EH (cell line): Measurements from ENCODE around the gene SLC25A21.
"Not testable (repeated sequence)": the region's sequence is repeated elsewhere in the genome, so short reads cannot be mapped to it uniquely, and the experiment has no call there.

ENCODE experiments used
- DNase-seq: peaks from one replicate; pipeline ENCODE4 v3.0.0-alpha.2; 2015; ENCODE audit warnings: low read depth

SLC25A21 gene

DNA sequence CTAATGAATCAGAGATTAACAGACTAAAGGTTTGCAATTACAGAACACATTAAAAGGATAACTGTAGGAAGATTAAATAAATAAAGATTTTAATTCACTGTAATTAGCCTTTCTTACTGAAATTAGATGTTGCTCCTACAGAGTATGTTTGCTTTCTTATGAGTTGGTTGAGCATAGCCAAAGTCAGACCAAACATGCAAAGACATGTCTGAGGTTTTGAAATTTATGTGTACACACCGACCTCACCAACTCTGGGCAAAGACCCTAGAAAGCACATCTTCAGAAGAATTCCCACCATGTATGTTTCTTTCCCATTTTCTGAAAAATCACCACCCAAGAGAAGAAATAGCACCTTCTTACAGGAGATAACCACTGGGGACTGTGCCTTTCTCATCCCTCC is 351.5 kb downstream of the SLC25A21 start:
- no peak for DNase-seq

DNA sequence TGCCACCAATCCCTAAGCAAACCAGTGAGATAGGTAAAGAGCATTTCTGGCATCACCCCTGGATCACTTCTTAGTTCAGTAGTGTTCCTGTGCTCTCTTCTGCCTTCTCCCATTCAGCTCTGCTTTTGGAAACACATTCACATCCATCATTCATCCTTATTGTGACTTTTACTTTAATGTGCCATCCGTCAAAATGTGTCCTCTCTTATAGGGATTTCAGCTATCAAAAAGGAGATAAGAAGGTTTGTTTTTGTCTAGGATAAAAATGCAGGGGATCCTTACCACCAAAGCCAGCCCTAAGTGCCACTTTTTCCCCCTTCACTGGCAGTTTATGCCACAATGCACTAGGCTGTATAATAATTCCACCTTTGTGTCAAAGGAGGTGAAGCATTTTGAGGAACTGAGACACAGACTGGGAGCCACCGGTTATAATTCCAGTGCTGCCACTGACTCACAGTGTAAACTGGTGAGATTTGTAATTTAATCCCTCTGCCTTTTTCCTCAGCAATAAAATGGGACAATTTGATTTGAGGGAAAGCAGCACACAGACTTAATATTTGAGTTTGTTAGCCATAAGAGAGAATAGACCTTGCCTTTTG is 352.2 kb downstream of the SLC25A21 start:
- DNase-seq = no peak

DNA sequence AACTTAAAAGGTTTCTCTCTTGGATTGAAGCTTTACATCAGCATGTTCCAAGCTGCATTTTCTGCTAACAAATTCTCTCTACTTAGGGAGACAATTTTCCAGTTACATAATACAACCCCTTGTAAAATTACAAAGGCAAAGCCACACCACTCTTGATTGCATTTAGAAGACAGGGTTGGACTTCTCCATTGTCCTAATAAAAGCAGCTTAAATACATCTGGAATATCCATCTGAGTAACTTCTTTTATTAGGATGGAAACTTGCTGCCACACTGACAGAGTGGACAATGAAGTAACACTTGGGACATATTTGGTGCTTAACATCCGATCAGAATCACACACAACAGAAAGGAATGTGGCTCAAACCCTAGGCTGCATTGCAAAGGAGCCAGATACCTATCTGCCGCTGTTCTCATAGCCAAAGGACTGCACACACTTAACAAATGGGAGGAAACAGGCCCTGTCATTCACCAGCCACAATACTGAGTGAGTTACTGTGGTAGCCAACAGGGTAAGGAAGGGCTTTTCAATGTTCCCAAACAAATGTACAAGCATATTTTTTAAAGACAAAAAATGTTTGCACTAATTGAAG is 353.5 kb downstream of the SLC25A21 start:
- peak; percentile 31 for DNase-seq

DNA sequence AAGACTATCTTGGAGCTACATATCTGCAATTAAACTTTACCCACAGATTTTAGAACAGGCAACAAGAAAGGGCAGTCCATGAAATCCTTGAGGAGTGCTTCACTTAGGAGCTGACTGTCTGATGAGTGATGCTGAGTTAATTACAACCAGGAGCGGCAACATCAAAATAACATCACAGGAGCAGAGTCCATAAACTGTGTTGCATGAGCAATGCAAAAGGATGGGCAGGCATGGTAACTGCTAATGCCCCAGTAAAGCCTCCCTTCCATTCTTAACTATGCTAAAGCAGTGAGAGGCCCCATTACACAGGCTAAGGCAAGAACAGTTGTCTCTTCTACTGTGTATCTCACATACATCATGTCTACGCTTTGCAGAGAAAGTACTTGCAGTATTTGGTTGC is 354.2 kb downstream of the SLC25A21 start:
- DNase-seq = no peak

DNA sequence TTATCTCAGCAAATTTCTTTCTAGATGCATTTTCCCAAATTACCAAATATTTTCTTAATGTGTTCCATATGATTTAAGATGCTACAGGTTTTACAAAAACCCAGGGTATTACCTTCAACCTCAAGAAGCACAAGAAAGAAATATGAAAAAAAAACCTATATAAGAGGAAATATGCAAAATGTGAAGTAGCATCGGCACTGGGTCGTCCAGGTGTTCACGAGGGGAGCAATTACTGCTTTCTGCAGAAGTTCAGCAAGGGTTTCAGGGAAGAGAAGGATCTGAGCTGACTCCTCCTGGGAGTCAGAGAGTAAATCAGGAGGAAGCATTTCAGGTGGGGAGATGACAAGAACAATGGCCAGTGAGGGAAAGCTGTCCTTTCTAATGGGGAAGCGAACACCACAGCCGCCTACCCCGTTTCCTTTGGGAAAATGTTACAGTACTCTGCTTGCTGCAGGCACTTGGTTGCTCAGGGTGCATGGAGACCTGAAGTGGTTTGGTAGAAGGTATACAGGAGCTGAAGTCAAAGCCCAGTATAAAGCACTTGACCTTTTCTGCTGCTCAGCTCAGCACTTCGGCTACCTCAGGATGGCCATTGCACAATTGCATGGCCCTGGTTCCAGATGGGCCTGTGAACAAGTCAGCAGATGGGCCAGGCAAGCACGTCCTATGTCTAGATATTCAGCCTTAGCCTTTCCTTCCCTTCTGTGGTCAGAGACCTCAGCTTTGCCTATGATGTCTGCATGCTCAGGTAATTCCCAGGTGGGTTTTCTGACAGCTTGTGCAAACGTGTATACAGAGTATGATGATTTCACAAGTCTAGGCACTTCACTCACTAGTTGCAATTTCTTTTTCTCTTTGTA is 355.1 kb downstream of the SLC25A21 start:
- no peak for DNase-seq

DNA sequence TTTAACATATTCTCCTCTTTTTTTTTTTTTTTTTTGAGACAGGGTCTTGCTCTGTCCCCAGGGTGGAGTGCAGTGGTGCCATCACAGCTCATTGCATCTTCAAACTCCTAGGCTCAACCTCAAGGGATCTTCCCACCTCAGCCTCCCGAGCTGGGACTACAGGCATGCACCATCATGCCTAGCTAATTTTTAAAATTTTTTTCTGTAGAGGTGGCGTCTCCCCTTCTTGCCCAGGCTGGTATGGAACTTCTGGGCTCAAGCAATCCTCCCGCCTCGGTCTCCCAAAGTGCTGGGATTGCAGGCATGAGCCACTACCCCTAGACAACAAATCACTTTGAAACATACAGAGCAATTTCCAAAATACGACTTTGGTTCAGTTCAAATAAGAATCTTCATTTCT is 355.9 kb downstream of the SLC25A21 start:
- no peak for DNase-seq

DNA sequence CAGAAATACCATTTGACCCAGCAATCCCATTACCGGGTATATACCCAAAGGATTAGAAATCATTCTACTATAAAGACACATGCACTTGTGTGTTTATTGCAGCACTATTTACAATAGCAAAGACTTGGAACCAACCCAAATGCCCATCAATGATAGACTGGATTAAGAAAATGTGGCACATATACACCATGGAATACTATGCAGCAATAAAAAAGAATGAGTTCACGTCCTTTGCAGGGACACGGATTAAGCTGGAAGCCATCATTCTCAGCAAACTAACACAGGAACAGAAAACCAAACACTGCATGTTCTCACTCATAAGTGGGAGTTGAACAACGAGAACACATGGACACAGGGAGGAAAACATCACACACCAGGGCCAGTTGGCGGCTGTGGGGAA is 357.6 kb downstream of the SLC25A21 start:
- not testable (repeated sequence) for DNase-seq

DNA sequence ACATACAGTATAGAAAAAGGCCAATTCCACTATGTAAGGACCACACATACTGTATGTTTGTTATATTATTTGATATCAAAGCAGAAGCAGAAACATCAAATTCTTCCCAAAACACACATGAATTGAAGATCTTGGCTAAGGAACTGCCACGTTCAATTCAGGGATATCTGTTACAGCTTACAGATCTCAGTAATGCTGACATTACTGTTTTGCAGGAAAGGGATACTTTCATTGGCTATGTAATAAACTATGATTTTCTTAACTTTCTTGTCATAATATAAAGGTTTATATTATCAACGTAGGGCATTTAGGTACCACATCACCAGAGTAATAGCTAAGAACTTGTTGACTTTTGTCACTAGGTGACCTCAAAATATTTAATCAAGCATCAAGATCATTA is 362.2 kb downstream of the SLC25A21 start:
- no peak for DNase-seq

DNA sequence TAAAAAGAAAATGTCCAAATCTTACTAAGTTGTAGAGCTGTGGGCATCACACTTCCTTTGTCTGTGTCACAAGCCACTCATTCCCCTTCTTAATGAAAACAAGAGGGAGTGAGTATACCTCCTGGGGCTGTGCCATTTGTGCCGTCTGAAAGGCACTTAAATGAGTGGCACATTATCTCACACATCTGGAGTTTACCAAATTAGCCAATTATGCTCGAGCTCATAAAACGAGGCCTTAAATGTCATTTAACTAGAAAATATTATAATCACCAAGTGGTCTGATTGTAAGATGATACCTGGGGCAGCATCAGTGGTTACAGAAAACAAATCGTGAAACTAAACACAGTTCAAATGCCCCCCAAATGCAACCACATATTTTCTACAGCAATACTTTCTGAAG is 364.7 kb downstream of the SLC25A21 start:
- no peak for DNase-seq

DNA sequence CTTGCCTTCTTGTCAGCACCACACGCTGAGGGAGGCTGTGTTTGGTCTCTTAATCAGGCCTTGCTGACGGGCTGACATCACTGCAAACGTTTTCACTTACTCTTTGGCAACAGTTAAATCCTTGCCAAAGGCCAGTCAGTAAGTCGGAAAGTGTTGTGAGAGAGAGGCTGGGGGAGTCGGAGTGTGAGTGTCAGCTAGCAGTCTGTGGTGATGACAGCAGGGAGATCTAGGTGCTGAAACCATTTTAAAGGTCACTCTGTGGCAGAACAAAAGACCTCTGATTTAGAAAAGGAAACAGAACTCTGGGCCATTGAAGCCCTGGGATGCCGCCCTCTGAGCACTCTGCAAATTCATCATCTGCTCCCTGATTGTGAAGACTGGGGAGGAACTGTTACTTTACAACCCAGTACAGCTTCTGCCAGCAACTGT is 367.3 kb downstream of the SLC25A21 start:
- DNase-seq = no peak

DNA sequence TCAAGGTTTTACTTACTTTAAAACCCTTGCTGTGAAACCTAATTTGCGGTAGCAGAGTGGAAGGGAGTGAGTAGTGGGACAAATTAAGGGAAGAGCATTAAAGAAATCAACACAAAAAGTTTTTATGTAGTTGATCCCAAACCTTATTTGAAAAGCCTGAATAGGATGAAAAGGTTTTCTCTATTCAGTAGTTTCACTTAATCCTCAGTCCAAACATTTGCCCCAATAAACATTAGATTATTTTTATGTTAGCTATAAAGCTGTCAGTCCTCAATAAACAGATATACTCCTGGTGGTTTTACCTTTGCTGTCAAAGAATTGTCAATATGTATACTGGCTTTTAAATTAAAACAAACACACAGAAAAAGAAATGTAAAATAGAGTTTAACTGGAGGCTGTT is 374.8 kb downstream of the SLC25A21 start:
- no peak for DNase-seq

DNA sequence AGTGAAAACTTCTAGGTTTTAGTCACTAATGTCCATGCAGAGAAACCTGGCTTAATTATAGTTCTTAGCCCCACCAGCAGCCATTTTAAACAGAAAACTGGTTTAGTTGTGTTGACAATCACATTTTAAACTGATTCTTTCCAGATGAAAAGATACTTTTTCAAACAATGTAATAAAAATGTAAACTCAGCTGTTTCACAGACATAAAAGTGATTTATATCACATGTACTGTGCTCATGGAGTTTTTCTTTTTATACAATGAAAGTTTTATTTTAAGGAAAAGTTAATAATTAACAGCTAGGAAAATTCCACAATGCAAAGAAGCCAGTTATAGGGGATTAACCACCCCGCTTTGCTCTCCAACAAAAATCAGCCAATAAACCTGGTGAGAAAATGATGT is 381.0 kb downstream of the SLC25A21 start:
- no peak for DNase-seq

DNA sequence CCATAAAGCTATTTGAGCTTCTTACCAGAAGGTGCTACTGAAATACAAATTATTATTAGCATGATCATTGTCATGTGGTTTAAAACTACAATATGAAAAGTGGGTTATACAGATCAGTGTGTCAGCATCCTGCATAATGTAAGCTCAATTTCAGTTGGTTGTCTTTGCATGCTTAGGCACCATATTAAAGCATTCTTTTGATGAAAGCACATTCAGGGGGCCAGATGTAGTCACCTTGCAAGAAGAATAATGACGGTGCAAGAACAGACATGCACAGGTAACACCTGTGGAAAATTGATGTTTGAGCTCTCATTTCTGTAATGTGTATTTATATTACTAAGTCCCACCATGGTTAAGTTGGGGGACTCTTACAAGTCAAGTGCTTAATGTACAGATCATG is 386.9 kb downstream of the SLC25A21 start:
- no peak for DNase-seq

DNA sequence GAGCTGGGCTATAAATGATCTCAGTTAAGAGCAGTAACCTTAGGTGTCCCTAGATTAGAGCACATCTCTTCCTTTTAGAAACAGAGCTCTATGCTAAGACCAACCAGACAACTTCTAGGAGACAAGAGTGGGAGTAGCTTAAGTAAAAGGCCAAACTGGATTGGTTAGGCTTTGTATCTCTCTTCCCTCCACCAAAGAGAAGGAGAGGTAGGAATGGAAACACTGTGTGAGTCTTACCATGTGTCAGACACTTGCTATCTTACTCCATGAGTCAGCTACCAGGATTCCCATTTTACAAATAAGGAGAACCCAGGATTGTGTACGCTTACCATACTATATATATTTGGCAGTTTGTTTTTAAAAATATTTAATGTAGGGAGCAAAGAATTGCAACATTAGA is 387.9 kb downstream of the SLC25A21 start:
- DNase-seq = no peak

DNA sequence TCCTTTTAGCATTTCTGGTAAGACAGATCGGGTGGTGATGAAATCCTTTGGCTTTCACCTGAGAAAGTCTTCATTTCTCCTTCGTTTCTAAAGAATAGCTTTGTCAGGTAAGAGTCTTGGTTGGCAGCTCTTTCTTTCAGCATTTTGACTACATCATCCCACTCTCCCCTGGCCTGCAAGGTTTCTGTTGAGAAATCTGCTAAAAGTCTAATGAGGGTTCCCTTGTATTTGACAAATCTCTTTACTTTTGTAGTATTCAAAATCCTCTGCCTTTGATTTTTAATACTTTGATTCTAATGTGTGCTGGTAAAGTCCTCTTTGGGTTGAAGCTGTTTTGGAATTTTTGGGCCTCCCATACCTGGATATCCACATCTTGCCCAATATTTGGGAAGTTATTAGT is 390.5 kb downstream of the SLC25A21 start:
- DNase-seq = no peak

DNA sequence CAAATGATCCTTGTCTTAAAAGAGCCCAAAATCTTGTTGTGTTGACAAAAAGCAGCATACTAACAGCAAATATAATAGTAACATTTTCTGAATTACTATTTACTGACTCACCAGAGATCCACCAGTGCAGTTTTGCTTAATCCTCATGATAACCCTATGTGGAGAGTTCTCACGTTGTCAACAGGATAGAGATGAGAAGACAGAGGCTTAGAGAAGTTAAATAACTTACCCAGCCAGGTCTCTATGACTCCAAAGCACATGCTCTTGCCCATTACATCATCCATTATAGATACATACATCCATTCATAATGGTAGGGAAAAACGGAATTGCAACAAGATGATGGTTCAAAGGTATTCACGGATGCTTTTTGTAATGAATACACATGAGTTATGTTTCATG is 398.8 kb downstream of the SLC25A21 start:
- peak; percentile 27 for DNase-seq

DNA sequence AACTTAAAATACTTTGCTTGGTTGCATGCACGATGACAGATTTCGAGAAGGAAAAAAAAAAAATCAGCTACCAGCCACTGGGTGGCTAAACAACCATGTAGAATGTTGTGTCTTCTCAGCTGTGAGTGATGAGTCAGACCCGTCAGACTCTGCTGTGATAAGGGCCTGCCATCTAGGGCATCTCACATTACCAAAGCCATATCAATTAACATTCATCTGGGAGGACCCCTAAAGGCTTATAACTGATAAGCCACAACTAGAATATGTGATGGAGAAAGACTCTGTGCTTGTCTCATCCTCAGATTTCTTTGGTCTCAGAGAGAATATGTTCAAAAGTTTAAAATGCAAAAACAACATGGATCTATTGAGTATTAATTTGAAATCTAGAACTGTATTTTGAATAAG is 399.3 kb downstream of the SLC25A21 start:
- peak; percentile 41 for DNase-seq

DNA sequence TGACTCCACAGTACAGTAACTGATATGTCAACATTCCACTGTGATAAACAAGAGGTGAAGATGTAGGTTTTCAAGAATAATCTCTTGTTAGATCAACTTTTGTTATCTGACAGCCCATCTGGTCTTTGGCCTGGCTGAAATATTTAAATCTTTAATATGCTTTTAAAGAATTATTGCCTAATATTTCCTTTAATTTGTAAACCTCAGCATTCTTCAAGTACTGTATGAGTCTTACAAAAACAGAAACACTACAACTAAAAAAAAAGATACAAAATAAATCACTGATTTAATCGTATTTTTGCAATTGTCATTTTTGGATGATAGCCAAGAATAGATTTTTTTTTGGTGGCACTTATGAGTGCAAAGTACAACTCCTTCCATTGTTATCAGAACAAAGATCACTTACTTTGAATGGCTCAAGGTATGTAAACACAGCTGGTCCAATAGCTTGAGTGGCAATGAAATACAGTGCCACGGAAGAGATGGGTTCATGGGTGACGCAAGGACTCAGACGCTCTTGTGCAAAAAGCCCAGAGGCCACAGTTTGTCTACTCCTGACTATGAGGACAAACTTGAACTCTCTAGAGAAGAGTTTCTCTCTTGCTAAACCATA is 401.3 kb downstream of the SLC25A21 start:
- no peak for DNase-seq

DNA sequence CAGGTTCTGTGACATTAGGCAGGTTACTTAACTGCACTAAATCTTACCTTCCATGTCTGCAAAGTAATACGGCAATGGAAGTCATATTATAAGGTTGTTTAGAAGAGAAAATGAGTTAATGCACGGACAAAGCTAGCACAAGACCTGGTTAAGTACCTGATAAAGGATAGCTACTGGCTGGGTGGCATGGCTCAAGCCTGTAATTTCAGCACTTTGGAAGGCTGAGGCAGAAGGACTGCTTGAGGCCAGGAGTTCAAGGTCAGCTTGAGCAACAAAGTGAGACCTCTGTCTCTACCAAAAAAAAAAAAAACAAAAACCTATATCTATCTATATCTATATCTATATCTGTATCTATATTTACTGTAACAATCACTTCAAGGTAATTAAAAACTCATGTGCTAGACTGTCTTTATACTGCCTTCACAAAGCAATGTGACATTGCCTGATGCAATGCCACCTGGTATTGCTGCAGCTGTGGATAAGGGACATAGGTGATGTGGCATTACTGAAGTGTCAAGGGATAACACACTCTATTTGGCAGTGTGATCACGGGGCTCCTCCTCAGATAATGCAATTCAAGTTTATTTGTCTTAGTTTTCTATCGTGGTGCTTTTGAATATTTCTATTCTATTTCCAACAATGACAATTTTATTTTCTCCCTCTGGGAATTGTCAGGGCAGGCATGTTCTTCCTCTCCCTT is 403.6 kb downstream of the SLC25A21 start:
- DNase-seq = no peak

DNA sequence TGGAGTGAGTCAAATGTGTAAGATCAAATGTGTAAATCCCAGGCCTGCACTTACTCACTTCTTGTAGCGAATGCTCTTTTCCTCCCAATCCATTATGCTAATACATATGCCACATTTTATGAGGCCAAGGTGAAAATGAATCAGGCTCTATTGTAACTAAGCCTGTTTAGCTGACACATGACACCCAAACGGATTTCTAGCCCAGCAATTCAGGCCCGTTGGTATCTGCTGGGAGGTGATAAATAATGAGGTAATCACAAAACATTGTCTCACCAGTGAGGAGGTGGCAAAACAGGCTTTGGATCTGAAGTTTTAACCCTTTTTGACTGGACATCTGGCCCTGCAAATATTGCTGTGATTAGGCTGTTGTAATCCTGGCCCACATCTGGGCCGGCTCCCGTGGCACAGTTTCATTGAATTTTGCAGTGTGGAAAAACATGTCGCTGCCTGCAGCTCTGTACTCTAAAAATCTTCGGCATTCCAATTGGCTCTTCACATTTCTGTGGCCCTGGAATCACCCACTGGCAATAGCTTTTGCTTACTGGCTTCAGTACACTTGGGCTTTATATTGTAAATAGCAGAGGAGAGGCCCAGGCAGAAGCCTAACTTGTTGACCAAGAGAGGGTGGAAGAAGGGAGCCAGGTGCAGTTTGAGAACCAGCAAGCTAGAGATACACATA is 404.7 kb downstream of the SLC25A21 start:
- DNase-seq = no peak

DNA sequence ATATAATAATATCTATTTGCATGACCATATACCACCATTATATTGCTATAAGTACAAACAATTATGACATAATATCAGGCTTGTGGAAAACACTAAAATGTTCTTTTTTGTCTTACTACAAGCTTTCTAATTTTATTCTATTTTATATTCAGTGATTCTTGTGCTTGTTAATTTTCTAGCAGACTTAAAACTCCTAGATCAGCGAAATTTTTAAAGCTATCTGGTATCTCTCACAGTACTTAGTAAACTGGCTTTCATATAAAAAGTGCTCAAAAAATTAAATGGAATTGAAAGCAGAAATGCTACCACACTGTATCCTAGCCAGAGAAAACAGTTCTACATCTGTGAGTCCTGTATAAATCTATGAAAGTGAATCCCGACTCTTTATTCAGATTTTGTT is 405.4 kb downstream of the SLC25A21 start:
- no peak for DNase-seq
